Measurements from ENCODE around the gene CD34.

- TF ChIP-seq TAF1 (IDR thresholded peaks at IDR 0.05; ENCODE audit: borderline replicate concordance, low read depth, low read length), result no peak
- TF ChIP-seq POLR2A (IDR thresholded peaks at IDR 0.05; ENCODE audit: low read depth, low read length), result no peak
- TF ChIP-seq POLR2AphosphoS5 (IDR thresholded peaks at IDR 0.05; ENCODE audit: low read depth, low read length), result no peak
These were observed 7.1 kb upstream of the CD34 start for GRCh38 chr1:207918011-207918410.
